GM06990 (cell line): ENCODE data around the gene DPEP2.
"Not testable (repeated sequence)": the region's sequence is repeated elsewhere in the genome, so short reads cannot be mapped to it uniquely, and the experiment has no call there.

Experiments used
- DNase-seq: peaks from one replicate; pipeline ENCODE4 v3.0.0-alpha.2; 2011; ENCODE audit not compliant: insufficient read length; ENCODE audit errors: extremely low read depth
- H3K27me3 ChIP-seq: replicated peaks from 2 replicates; pipeline ENCODE4 v1.6.0; 2011; ENCODE audit warnings: low read length; ENCODE audit not compliant: control insufficient read depth, insufficient read depth
- H3K36me3 ChIP-seq: 2 replicates; pipeline ENCODE4 v1.5.1; 2011; ENCODE audit warnings: low read length; ENCODE audit not compliant: control insufficient read depth, insufficient read depth
- H3K4me3 ChIP-seq: replicated peaks from 2 replicates; pipeline ENCODE4 v1.5.1; 2011; ENCODE audit warnings: low read depth, mild to moderate bottlenecking, control low read depth, low read length
- CTCF ChIP-seq: IDR thresholded peaks from 2 replicates; pipeline ENCODE4 v1.5.1; 2011; ENCODE audit warnings: low read length, control low read depth, mild to moderate bottlenecking, inconsistent platforms; ENCODE audit not compliant: insufficient read depth, poor library complexity, severe bottlenecking

DPEP2 gene

GRCh38 chr16:67942200-67942509 is 57.1 kb downstream of the DPEP2 start:
- peak; percentile 77 for TF ChIP-seq CTCF
- Histone ChIP-seq H3K27me3 (no peaks in the 10 kb centered on the region), H3K36me3 (peaks cover 35% of the 10 kb centered on the region), H3K4me3 (no peak overlapping the region)
- no peak for DNase-seq

- TF ChIP-seq CTCF, result no peak
- peaks cover 32% of the 10 kb centered on the region for H3K36me3 ChIP-seq
These were observed 57.6 kb downstream of the DPEP2 start for GRCh38 chr16:67941469-67942199.

GRCh38 chr16:67940446-67941089 is 58.7 kb downstream of the DPEP2 start:
- no peak overlapping the region for H3K4me3 ChIP-seq
- H3K36me3 ChIP-seq, result peaks cover 24% of the 10 kb centered on the region
- DNase-seq, result no peak
- no peaks in the 10 kb centered on the region for H3K27me3 ChIP-seq
- TF ChIP-seq CTCF, result no peak

More at GRCh38 chr16:67941469-67942199, 57.6 kb downstream of the DPEP2 start:
- H3K27me3 ChIP-seq, result no peaks in the 10 kb centered on the region
- H3K4me3 ChIP-seq, result no peak overlapping the region
- no peak for DNase-seq

- no peak for DNase-seq
- peaks cover 27% of the 10 kb centered on the region for H3K36me3 ChIP-seq
- no peaks in the 10 kb centered on the region for H3K27me3 ChIP-seq
- no peak overlapping the region for H3K4me3 ChIP-seq
- no peak for TF ChIP-seq CTCF
These were observed 59.5 kb downstream of the DPEP2 start for GRCh38 chr16:67939507-67940445.

- DNase-seq, result not testable (repeated sequence)
These were observed 61.6 kb downstream of the DPEP2 start for GRCh38 chr16:67937713-67938112.

More at GRCh38 chr16:67937713-67938112, 61.6 kb downstream of the DPEP2 start:
- not testable (repeated sequence) for H3K27me3 ChIP-seq, H3K4me3 ChIP-seq
- H3K36me3 ChIP-seq, result peaks cover 35% of the 10 kb centered on the region
